GM18498 (cell line): ENCODE results near the gene PAQR9.

Experiments used
- ATAC-seq: cut with Tn5 transposase; IDR thresholded peaks from one replicate; pipeline ENCODE4 v1.9.1; 2021; ENCODE audit warnings: mild to moderate bottlenecking, moderate library complexity; ENCODE audit not compliant: unreplicated experiment

PAQR9 gene

GRCh38 chr3:142926368-142926944 is 37.0 kb downstream of the PAQR9 start:
- ATAC-seq = no peak

GRCh38 chr3:142925140-142925539 is 38.3 kb downstream of the PAQR9 start:
- ATAC-seq = no peak

GRCh38 chr3:142923694-142924093 is 39.8 kb downstream of the PAQR9 start:
- no peak for ATAC-seq

DNA sequence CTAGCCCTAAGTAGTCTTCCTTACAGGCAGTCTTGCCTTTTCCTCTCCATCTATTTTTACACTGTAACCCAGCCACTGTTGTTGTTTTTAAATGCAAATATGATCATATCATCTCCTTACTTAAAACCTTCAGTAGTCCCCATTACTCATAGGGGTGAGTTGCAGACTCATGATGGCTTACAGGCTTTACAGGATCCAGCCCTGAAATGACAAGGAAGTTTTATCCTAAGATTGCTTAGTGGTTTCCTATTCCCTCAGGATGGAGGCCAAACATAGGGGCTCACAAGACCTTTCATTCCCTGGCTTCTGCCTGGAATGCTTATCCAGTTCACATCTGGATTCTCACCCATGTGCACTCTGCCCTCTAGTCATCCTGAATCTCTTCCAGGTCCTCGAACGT is 46.9 kb downstream of the PAQR9 start:
- ATAC-seq = no peak

- no peak for ATAC-seq
Measured at GRCh38 chr3:142915636-142916035, 47.8 kb downstream of the PAQR9 start.

GRCh38 chr3:142914286-142914811 is 49.1 kb downstream of the PAQR9 start:
- ATAC-seq = no peak

- no peak for ATAC-seq
Measured at GRCh38 chr3:142913432-142913831, 50.0 kb downstream of the PAQR9 start.

DNA sequence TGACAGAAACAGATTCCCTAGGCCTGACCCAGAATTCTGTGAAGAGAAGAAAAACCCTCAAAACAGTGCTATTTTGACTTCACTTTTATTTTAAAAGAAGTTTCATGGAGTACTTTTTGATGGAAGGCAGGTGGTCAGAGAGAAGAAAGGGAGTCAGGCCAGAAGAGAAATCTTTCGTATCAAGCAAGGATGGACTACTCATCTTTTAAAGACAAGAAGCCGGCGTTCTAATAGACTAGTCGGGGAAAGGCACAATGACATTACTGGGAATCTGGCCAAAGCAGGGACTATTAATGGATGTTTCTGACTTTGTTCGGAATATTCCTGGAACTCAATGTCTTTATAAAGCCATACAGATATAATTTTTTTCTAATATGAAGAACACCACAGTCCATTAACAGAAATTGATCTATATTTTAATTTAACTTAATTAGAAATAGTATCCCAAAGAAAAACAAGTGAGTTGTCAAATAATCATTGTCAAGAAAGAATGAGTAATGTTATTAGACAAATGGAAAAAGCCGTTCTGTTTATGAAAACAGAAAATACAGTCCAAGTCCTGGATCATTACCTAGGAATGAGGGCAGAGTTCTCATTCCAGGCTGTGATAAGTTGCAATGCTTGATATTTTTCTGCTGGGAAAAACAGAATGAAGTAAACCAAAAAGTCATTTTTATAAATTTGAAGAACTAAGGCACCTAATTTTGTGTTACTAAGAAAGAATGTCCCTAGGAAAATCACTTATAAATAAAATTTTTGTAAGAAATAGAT is 50.9 kb downstream of the PAQR9 start:
- ATAC-seq = no peak
